HG02588 (cell line): ENCODE results near the gene TP53I11.

ENCODE experiments used
- ATAC-seq: cut with Tn5 transposase; IDR thresholded peaks from one replicate; pipeline ENCODE4 v1.9.1; 2021; ENCODE audit warnings: mild to moderate bottlenecking, moderate library complexity; ENCODE audit not compliant: unreplicated experiment

Gene TP53I11

GRCh38 chr11:44941259-44942021 is 9.2 kb downstream of the TP53I11 start:
- ATAC-seq, result no peak

- ATAC-seq, result no peak
Measured at GRCh38 chr11:44940835-44941234, 9.8 kb downstream of the TP53I11 start.

- ATAC-seq, result no peak
Measured at GRCh38 chr11:44940404-44940803, 10.3 kb downstream of the TP53I11 start.

GRCh38 chr11:44939673-44940395 is 10.8 kb downstream of the TP53I11 start:
- no peak for ATAC-seq

- no peak for ATAC-seq
Measured at GRCh38 chr11:44938066-44938691, 12.5 kb downstream of the TP53I11 start.

- ATAC-seq, result no peak
Measured at GRCh38 chr11:44936951-44937543, 13.6 kb downstream of the TP53I11 start.

- peak; percentile 50 for ATAC-seq
Measured at GRCh38 chr11:44936525-44936924, 14.2 kb downstream of the TP53I11 start.

- no peak for ATAC-seq
Measured at GRCh38 chr11:44934735-44935250, 15.9 kb downstream of the TP53I11 start.

GRCh38 chr11:44934110-44934509 is 16.6 kb downstream of the TP53I11 start:
- ATAC-seq, result no peak

GRCh38 chr11:44931466-44931865 is 19.2 kb downstream of the TP53I11 start:
- ATAC-seq, result no peak

- ATAC-seq, result no peak
Measured at GRCh38 chr11:44930588-44931302, 19.9 kb downstream of the TP53I11 start.

GRCh38 chr11:44928816-44929215 is 21.9 kb downstream of the TP53I11 start:
- no peak for ATAC-seq

- no peak for ATAC-seq
Measured at GRCh38 chr11:44928144-44928543, 22.5 kb downstream of the TP53I11 start.

- no peak for ATAC-seq
Measured at GRCh38 chr11:44927174-44927661, 23.5 kb downstream of the TP53I11 start.

GRCh38 chr11:44926036-44926435 is 24.6 kb downstream of the TP53I11 start:
- no peak for ATAC-seq

- no peak for ATAC-seq
Measured at GRCh38 chr11:44923806-44924205, 26.9 kb downstream of the TP53I11 start.

- ATAC-seq, result no peak
Measured at GRCh38 chr11:44923115-44923514, 27.6 kb downstream of the TP53I11 start.

GRCh38 chr11:44920451-44920850 is 30.2 kb downstream of the TP53I11 start:
- no peak for ATAC-seq

GRCh38 chr11:44917741-44918140 is 32.9 kb downstream of the TP53I11 start:
- ATAC-seq, result no peak

GRCh38 chr11:44916801-44917385 is 33.8 kb downstream of the TP53I11 start:
- no peak for ATAC-seq
